H1 (cell line): ENCODE results near the gene SLC35G6. TPM values are rescaled to one million over a fixed set of nuclear protein-coding genes. Genes with fewer than 3 reads are reported as not detected.

Experiments
- CTCF ChIA-PET: fragments of 300-600 bp; sonication (Branson Sonifier 250); formaldehyde crosslinking; loops from one replicate; lab custom pipeline; 2021; ENCODE audit not compliant: partially characterized antibody; lab: Charles Lee
- POLR2A ChIA-PET: fragments of 300-600 bp; sonication (Branson Sonifier 250); formaldehyde crosslinking; loops from one replicate; lab custom pipeline; 2021; ENCODE audit warnings: inconsistent platforms; ENCODE audit not compliant: partially characterized antibody; lab: Charles Lee
- DNase-seq, 2 experiments: peaks; one replicate each; pipeline versions ENCODE4 v3.0.0 to v3.0.0-alpha.2; 2010 to 2022; ENCODE audit warnings: low spot score in 2 of 2, low read depth in 1 of 2, mixed read lengths in 1 of 2
- FAIRE-seq: peaks from 2 replicates; lab custom pipeline; 2011; peaks lifted over from hg19 to GRCh38; lab: Jason Lieb, UNC
- H2AFZ ChIP-seq: 2 replicates; pipeline ENCODE4 v1.8.1; 2012; ENCODE audit warnings: low read length, inconsistent platforms
- H2AK5ac ChIP-seq: 2 replicates; pipeline ENCODE4 v1.6.1; 2013; ENCODE audit warnings: low read depth, low read length
- H2BK120ac ChIP-seq: replicated peaks from 2 replicates; pipeline ENCODE3; 2013; ENCODE audit warnings: low read depth, low read length, inconsistent platforms
- H2BK12ac ChIP-seq: 2 replicates; pipeline ENCODE4 v1.6.1; 2013; ENCODE audit warnings: low read depth, low read length
- H2BK15ac ChIP-seq: 2 replicates; pipeline ENCODE4 v1.6.1; 2013; ENCODE audit warnings: low read length
- H2BK20ac ChIP-seq: 2 replicates; pipeline ENCODE4 v1.6.1; 2013; ENCODE audit warnings: low read length
- H2BK5ac ChIP-seq: 2 replicates; pipeline ENCODE4 v1.6.1; 2013; ENCODE audit warnings: low read depth, low read length
- H3K14ac ChIP-seq: 2 replicates; pipeline ENCODE4 v1.6.1; 2013; ENCODE audit warnings: inconsistent platforms; ENCODE audit not compliant: insufficient read length
- H3K18ac ChIP-seq: 2 replicates; pipeline ENCODE4 v1.6.1; 2013; ENCODE audit warnings: low read length; ENCODE audit errors: extremely low read depth
- H3K23ac ChIP-seq: 2 replicates; pipeline ENCODE4 v1.6.1; 2013; ENCODE audit warnings: inconsistent platforms; ENCODE audit not compliant: insufficient read length
- H3K23me2 ChIP-seq: 2 replicates; pipeline ENCODE4 v1.6.1; 2013; ENCODE audit warnings: low read depth, low read length
- H3K27ac ChIP-seq: 2 replicates; pipeline ENCODE4 v1.6.1; 2011; ENCODE audit warnings: low read depth, low read length, inconsistent platforms
- H3K27me3 ChIP-seq, 4 experiments: replicated peaks in 1 of 4; 1 replicate in 1 of 4; 2 replicates in 3 of 4; pipeline versions ENCODE4 v1.6.1 to v1.8.1; 2011 to 2013; ENCODE audit warnings: low read length in 3 of 4, mild to moderate bottlenecking in 3 of 4, inconsistent platforms in 2 of 4, mixed read lengths in 2 of 4, moderate library complexity in 1 of 4; ENCODE audit not compliant: control insufficient read depth in 3 of 4, insufficient read depth in 3 of 4; ENCODE audit errors: extremely low read depth in 1 of 4
- H3K36me3 ChIP-seq, 4 experiments: 2 replicates each; pipeline versions ENCODE4 v1.6.1 to v1.8.1; 2011 to 2013; ENCODE audit warnings: mild to moderate bottlenecking in 4 of 4, low read length in 3 of 4, moderate library complexity in 2 of 4, control low read depth in 1 of 4, inconsistent platforms in 1 of 4; ENCODE audit not compliant: insufficient read depth in 4 of 4, control insufficient read depth in 2 of 4
- H3K4ac ChIP-seq: replicated peaks from 2 replicates; pipeline ENCODE3; 2013; ENCODE audit warnings: low read length, low read depth, mixed read lengths, inconsistent platforms; ENCODE audit not compliant: insufficient read length
- H3K4me1 ChIP-seq, 4 experiments: replicated peaks in 1 of 4; 1 replicate in 1 of 4; 2 replicates in 3 of 4; pipeline versions ENCODE4 v1.6.1 to v1.8.1; 2011 to 2013; ENCODE audit warnings: low read length in 3 of 4, inconsistent platforms in 2 of 4, mixed read lengths in 1 of 4; ENCODE audit not compliant: insufficient read depth in 4 of 4, control insufficient read depth in 3 of 4
- H3K4me2 ChIP-seq, 2 experiments: 2 replicates each; pipeline versions ENCODE4 v1.6.1 to v1.8.1; 2011 to 2013; ENCODE audit warnings: low read depth in 2 of 2, low read length in 2 of 2, control low read depth in 1 of 2, inconsistent platforms in 1 of 2, mild to moderate bottlenecking in 1 of 2; ENCODE audit not compliant: insufficient read depth in 1 of 2
- H3K4me3 ChIP-seq, 4 experiments: fragments of 200-600, 300-600 bp in 1 of 4; sonication (generic), shearing (Covaris generic), sonication (Bioruptor Twin) in 1 of 4; 2 replicates each; pipeline versions ENCODE4 v1.5.1 to v1.8.1; 2011 to 2016; ENCODE audit warnings: low read length in 4 of 4, low read depth in 3 of 4, control low read depth in 2 of 4, inconsistent platforms in 2 of 4, mild to moderate bottlenecking in 2 of 4, mixed read lengths in 1 of 4, moderate library complexity in 1 of 4; ENCODE audit not compliant: insufficient read depth in 2 of 4; ENCODE audit errors: extremely low read depth in 1 of 4
- H3K56ac ChIP-seq: replicated peaks from 2 replicates; pipeline ENCODE3; 2013; ENCODE audit warnings: low read depth, mild to moderate bottlenecking, mixed read lengths, low read length, inconsistent platforms; ENCODE audit not compliant: insufficient read length
- H3K79me1 ChIP-seq: 2 replicates; pipeline ENCODE4 v1.6.1; 2013; ENCODE audit warnings: low read depth, low read length, control low read depth
- H3K79me2 ChIP-seq, 2 experiments: 2 replicates each; pipeline versions ENCODE4 v1.6.1 to v1.8.1; 2012 to 2013; ENCODE audit warnings: low read length in 2 of 2, mild to moderate bottlenecking in 2 of 2, inconsistent platforms in 1 of 2; ENCODE audit not compliant: insufficient read depth in 2 of 2, control insufficient read depth in 1 of 2
- H3K9ac ChIP-seq, 4 experiments: replicated peaks in 1 of 4; 1 replicate in 1 of 4; 2 replicates in 3 of 4; pipeline versions ENCODE4 v1.6.1 to v1.8.1; 2011 to 2013; ENCODE audit warnings: low read depth in 3 of 4, low read length in 3 of 4, control low read depth in 2 of 4, mild to moderate bottlenecking in 2 of 4, moderate library complexity in 2 of 4, inconsistent platforms in 1 of 4; ENCODE audit errors: extremely low read depth in 1 of 4
- H3K9me3 ChIP-seq, 2 experiments: 2 replicates each; pipeline versions ENCODE4 v1.6.1 to v1.8.1; 2012 to 2013; ENCODE audit warnings: mild to moderate bottlenecking in 2 of 2, moderate library complexity in 2 of 2, control low read depth in 1 of 2, inconsistent platforms in 1 of 2, low read depth in 1 of 2, low read length in 1 of 2, mixed read lengths in 1 of 2; ENCODE audit not compliant: insufficient read depth in 2 of 2
- H4K20me1 ChIP-seq, 2 experiments: replicated peaks in 1 of 2; 2 replicates each; pipeline versions ENCODE3 to v1.8.1; 2011 to 2013; ENCODE audit warnings: inconsistent platforms in 2 of 2, low read length in 2 of 2, mild to moderate bottlenecking in 1 of 2; ENCODE audit not compliant: insufficient read depth in 2 of 2, control insufficient read depth in 1 of 2
- H4K5ac ChIP-seq: 2 replicates; pipeline ENCODE4 v1.6.1; 2013; ENCODE audit warnings: low read length, low read depth, mixed read lengths, inconsistent platforms; ENCODE audit not compliant: insufficient read length
- H4K8ac ChIP-seq: 2 replicates; pipeline ENCODE4 v1.8.0; 2013; ENCODE audit warnings: mild to moderate bottlenecking, moderate library complexity, low read length, inconsistent platforms; ENCODE audit not compliant: insufficient read depth; ENCODE audit errors: extremely low read depth
- H4K91ac ChIP-seq: replicated peaks from 2 replicates; pipeline ENCODE3; 2013; ENCODE audit warnings: low read length, mixed read lengths, inconsistent platforms; ENCODE audit not compliant: insufficient read length
- BCL11A ChIP-seq, 2 experiments: IDR thresholded peaks; one replicate each; pipeline ENCODE4 v1.6.1; 2011; ENCODE audit warnings: low read depth in 2 of 2, low read length in 2 of 2, mild to moderate bottlenecking in 2 of 2
- CTBP2 ChIP-seq: IDR thresholded peaks from 2 replicates; pipeline ENCODE4 v1.7.0; 2011; ENCODE audit warnings: borderline replicate concordance, mild to moderate bottlenecking, moderate library complexity, mixed read lengths, low read length; ENCODE audit not compliant: insufficient read depth, insufficient read length
- POU5F1 ChIP-seq: IDR thresholded peaks from 2 replicates; pipeline ENCODE4 v1.6.1; 2011; ENCODE audit warnings: low read depth, mild to moderate bottlenecking, low read length, moderate library complexity
- RFX5 ChIP-seq: IDR thresholded peaks from 2 replicates; pipeline ENCODE4 v1.6.1; 2011; ENCODE audit warnings: low read depth, low read length, improper control_type of control experiment, borderline replicate concordance
- SIRT6 ChIP-seq: IDR thresholded peaks from one replicate; pipeline ENCODE4 v1.7.1; 2012; ENCODE audit warnings: low read length, inconsistent platforms
- SUZ12 ChIP-seq: fragments of 200-600 bp; sonication (generic); IDR thresholded peaks from 2 replicates; pipeline ENCODE4 v1.6.1; 2012; ENCODE audit warnings: mild to moderate bottlenecking, inconsistent platforms, low read length, moderate library complexity, mixed read lengths
- YY1 ChIP-seq: IDR thresholded peaks from 2 replicates; pipeline ENCODE4 v1.6.1; 2011; ENCODE audit warnings: low read depth, mild to moderate bottlenecking, low read length
- WGBS, 2 experiments: shearing (Covaris generic) in 1 of 2; methylation state at CpG; one replicate each; pipeline versions ENCODE4 v1.1.6 to v1.1.7; 2013 to 2015; ENCODE audit warnings: low lambda C conversion rate in 2 of 2, mixed read lengths in 2 of 2, inconsistent platforms in 1 of 2, low coverage in 1 of 2, missing lambda C conversion rate in 1 of 2; ENCODE audit not compliant: insufficient replicate concordance in 2 of 2, insufficient coverage in 1 of 2, insufficient read length in 1 of 2; ENCODE audit errors: extremely low coverage in 1 of 2, missing lambda C conversion rate in 1 of 2; 5-methylcytosine and 5-hydroxymethylcytosine counted together
- polyA plus RNA-seq, 7 experiments: library from polyadenylated mRNA; depleted of rRNA in 3 of 7; stranded (reverse) in 5 of 7; unstranded in 2 of 7; fragments of >200 nt in 5 of 7; fragments of 200-250 nt in 2 of 7; gene quantifications; 1 replicate in 5 of 7; 2 replicates in 1 of 7; 4 replicates in 1 of 7; pipeline versions ENCODE4 v1.2.1 to v1.2.3, GENCODE V29; 2011 to 2013; ENCODE audit warnings: missing spikeins in 2 of 7, mixed read lengths in 2 of 7
- total RNA-seq: library from RNA; stranded (reverse); fragmentation: NEBNext Ultra II Directional; extraction: Animal tissue kit (Norgen Biotek cat#: 25700); gene quantifications from 2 replicates; pipeline ENCODE4 v1.2.1, GENCODE V29; 2021
- TF ChIP-seq, protein P1 (sequence below): IDR thresholded peaks from 2 replicates; pipeline ENCODE4 v1.6.1; 2011; ENCODE audit warnings: low read depth, mild to moderate bottlenecking, low read length; ENCODE audit not compliant: insufficient read depth

Gene SLC35G6
- total and polyA plus RNA-seq, 2 of the 8 experiments (the other 6 are each of a cell fraction or from before 2014, with no cell fraction given), result 0.05 TPM; not detected in 1

GRCh38 chr17:7530023-7530900, 49.0 kb downstream of the SLC35G6 start:
- Histone ChIP-seq H3K23ac (no peak overlapping the region), H3K23me2 (no peaks in the 10 kb centered on the region), H3K18ac (no peak overlapping the region), H3K79me1 (no peaks in the 10 kb centered on the region), H3K14ac (no peak overlapping the region), H2BK120ac (no peak overlapping the region), H3K4me3 (no peak overlapping the region), H3K9me3 (peaks cover 8 to 22% of the 10 kb centered on the region in 2 experiments; a peak in 3 of 4 replicates), H2BK5ac (no peak overlapping the region), H2BK20ac (no peak overlapping the region), H2BK12ac (no peak overlapping the region), H3K36me3 (no peaks in the 10 kb centered on the region), H4K91ac (no peak overlapping the region), H2BK15ac (no peak overlapping the region), H2AK5ac (no peak overlapping the region), H3K4me1 (no peaks in the 10 kb centered on the region), H3K9ac (no peak overlapping the region), H4K20me1 (no peaks in the 10 kb centered on the region), H3K4ac (no peak overlapping the region), H2AFZ (no peak overlapping the region), H3K27me3 (no peaks in the 10 kb centered on the region; a peak in 1 of 7 replicates), H4K8ac (no peak overlapping the region), H3K56ac (no peak overlapping the region), H3K4me2 (no peak overlapping the region), H4K5ac (no peak overlapping the region), H3K27ac (no peak overlapping the region), H3K79me2 (no peaks in the 10 kb centered on the region)
- ChIA-PET CTCF (interaction anchor here (1.9 kb wide), 1 partner anchor 30 kb away, joined by 6 read pairs; no protein-coding TSS in a partner anchor), POLR2A (interaction anchor here (1.5 kb wide), 1 partner anchor 50 kb away, joined by 3 read pairs; no protein-coding TSS in a partner anchor)
- no peak for FAIRE-seq
- WGBS, 2 experiments, result 94% methylated on average over 3 of the region's 6 CpGs; no CpG with 5 or more reads in 1 of the 2 experiments
- no peak for DNase-seq
- TF ChIP-seq, protein P1, sequence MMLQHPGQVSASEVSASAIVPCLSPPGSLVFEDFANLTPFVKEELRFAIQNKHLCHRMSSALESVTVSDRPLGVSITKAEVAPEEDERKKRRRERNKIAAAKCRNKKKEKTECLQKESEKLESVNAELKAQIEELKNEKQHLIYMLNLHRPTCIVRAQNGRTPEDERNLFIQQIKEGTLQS, result no peak
- TF ChIP-seq YY1, result no peak
- TF ChIP-seq SIRT6, result no peak
- TF ChIP-seq SUZ12, result no peak
- no peak for TF ChIP-seq CTBP2
- no peak for TF ChIP-seq POU5F1
- no peak for TF ChIP-seq RFX5
- no peak for TF ChIP-seq BCL11A (IDR thresholded peaks at IDR 0.05; ENCODE audit: low read depth in 2 of 2, low read length in 2 of 2)
